Dendritic cell treated with granulocyte-macrophage colony-stimulating factor and Interleukin-4, amounts not matched to agents 40 ng/mL and 50 ng/mL, for 4 days (primary cell): ENCODE results near the gene C1QTNF1.
"Not testable (repeated sequence)": the region's sequence is repeated elsewhere in the genome, so short reads cannot be mapped to it uniquely, and the experiment has no call there.

ENCODE experiments used
- H3K27ac Mint-ChIP-seq: one replicate; pipeline ENCODE4 v1.8.0; 2022; ENCODE audit warnings: mild to moderate bottlenecking, mixed read lengths
- H3K27me3 Mint-ChIP-seq: one replicate; pipeline ENCODE4 v1.8.0; 2022; ENCODE audit warnings: mild to moderate bottlenecking, mixed read lengths
- H3K36me3 Mint-ChIP-seq: one replicate; pipeline ENCODE4 v1.8.0; 2022; ENCODE audit warnings: low read depth, mixed read lengths
- H3K4me1 Mint-ChIP-seq: one replicate; pipeline ENCODE4 v1.8.0; 2022; ENCODE audit warnings: low read depth, mixed read lengths
- H3K4me3 Mint-ChIP-seq: one replicate; pipeline ENCODE4 v1.8.0; 2022; ENCODE audit warnings: mild to moderate bottlenecking, moderate library complexity, mixed read lengths
- H3K9me3 Mint-ChIP-seq: one replicate; pipeline ENCODE4 v1.8.0; 2022; ENCODE audit warnings: mixed read lengths
- intact Hi-C: fragments of 100-400 bp; cut with micrococcal nuclease; formaldehyde crosslinking; loops from one replicate; pipeline ENCODE4 v1.15.0; 2022

The C1QTNF1 gene

DNA sequence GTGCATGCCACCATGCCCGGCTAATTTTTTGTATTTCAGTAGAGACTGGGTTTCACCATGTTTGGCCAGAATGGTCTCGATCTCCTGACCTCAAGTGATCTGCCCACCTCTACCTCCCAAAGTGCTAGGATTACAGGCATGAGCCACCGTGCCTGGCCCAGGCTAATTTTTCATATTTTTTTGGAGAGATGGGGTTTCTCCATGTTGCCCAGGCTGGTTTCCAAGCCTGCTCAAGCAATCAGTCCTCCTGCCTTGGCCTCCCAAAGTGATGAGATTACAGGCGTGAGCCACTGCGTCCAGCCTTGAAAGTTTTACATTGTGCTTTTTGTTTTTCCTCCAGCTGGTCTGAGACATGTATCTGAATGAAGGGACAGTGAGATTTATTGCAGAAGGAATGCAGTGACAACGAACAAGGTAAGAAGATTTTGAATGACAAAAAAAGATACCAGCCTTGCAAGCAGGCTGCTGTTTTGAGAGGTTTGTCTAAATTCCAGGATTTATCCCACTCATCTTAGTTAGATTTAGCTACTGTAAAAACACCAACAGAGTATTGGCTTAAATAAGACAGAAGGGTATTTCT lies 47.3 kb downstream of the C1QTNF1 start:
- Mint-ChIP-seq H3K27me3 (peaks cover 2% of the 10 kb centered on the region), H3K9me3 (no peaks in the 10 kb centered on the region), H3K36me3 (peaks cover 12% of the 10 kb centered on the region), H3K27ac (no peak overlapping the region), H3K4me3 (no peak overlapping the region), H3K4me1 (peaks cover 23% of the 10 kb centered on the region)
- intact Hi-C loops: no loop called here

DNA sequence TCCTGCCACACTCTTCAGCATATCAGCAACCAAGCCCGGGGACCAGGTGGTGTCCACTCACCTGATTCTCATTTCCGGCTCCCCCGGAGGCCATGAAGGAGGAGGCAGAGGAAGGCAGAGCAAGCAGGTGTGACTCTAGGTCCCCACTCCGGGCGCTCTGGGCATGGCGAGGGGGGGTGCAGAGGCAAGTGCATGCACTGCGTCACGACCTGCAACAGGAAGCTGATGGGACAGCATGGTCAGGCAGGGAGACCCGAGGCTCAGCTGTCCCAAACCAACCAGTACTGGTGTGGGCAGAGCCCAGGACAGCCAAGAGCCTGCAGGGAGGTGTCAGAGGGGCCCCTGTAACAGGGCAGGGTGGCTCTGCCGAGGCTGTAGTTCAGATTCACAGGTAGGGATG lies 48.6 kb downstream of the C1QTNF1 start:
- Mint-ChIP-seq H3K27ac (no peak overlapping the region), H3K9me3 (no peaks in the 10 kb centered on the region), H3K4me3 (no peak overlapping the region), H3K36me3 (peaks cover 15% of the 10 kb centered on the region), H3K4me1 (peaks cover 29% of the 10 kb centered on the region), H3K27me3 (peaks cover 2% of the 10 kb centered on the region)
- intact Hi-C loops: no loop called here

DNA sequence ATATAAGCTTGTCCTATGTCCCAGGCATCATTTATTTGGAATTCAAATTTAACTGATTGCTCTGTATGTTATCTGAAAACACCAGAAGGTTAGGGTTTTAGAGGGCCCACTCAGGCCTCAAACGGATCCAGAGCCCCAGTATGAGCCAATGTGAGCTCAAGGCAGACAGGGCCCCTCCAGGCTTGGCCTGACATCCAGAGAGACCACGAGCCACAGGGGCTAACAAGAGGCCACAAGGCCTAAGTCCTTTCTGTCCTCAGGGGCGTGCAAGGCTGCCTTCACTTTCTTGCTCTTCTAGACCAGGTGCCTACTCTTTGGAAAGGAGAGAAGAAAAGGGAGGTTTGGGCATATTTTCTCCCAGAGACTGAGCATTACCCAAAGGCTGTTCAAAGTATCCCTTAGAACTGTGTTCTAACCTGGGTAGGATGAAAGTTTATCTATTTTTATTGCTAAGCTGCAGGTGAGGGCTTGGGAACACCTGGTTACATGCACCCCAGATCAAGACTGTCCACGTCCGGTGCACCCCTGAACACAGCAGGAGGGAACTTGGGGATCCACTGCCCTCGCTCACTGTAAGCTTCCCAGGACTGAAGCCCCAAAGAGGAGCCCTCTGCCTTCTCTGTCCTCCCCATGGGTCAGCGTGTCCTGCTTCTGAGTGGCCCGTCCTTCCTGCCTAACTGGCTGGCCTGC lies 49.2 kb downstream of the C1QTNF1 start:
- H3K4me3 Mint-ChIP-seq: no peak overlapping the region
- peaks cover 2% of the 10 kb centered on the region for H3K27me3 Mint-ChIP-seq
- H3K4me1 Mint-ChIP-seq: peaks cover 29% of the 10 kb centered on the region
- intact Hi-C loops: no loop called here
- peaks cover 21% of the 10 kb centered on the region for H3K36me3 Mint-ChIP-seq
- peak overlapping the region; percentile 92 for H3K27ac Mint-ChIP-seq
- H3K9me3 Mint-ChIP-seq: no peaks in the 10 kb centered on the region

DNA sequence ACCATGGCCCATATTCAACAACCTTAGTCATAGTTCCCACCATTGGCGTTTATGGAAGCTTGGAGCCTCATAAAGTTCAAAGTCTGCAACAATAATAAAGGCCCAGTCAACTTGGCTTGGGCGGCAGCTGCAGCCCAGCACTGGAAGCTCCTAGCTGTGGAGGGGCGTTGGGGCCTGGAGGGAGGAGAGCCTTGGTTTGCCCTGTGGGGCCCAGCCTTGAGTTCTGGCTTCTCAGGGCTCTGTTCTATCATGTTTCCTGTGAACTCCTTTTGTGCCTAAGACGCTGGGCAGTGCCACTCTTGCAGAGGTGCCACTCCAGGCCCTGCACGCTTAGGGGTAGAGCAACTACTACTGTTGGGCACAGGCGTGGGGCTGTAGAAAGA lies 49.7 kb downstream of the C1QTNF1 start:
- no peaks in the 10 kb centered on the region for H3K9me3 Mint-ChIP-seq

DNA sequence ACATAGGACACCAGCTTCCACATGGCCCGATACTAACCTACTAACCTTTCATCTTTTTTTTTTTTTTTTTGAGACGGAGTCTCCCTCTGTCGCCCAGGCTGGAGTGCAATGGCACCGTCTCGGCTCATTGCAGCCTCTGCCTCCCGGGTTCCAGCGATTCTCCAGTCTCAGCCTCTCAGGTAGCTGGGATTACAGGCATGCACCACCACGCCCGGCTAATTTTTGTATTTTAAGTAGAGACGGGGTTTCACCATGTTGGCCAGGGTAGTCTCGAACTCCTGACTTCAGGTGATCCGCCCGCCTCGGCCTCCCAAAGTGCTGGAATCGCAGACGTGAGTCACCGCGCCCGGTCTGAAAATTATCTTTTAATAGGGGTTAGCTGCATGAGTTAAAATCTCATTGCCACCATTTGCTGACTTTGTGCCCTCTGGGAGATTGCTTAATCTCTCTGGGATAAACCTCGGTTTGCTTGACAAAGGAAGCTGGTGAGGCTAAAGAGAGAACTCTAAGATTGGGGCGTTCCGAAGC lies 50.2 kb downstream of the C1QTNF1 start:
- intact Hi-C loops, H3K27me3 Mint-ChIP-seq, H3K9me3 Mint-ChIP-seq: not testable (repeated sequence)
- H3K4me1 Mint-ChIP-seq: peaks cover 29% of the 10 kb centered on the region
- peak overlapping the region; percentile 92 for H3K27ac Mint-ChIP-seq
- H3K36me3 Mint-ChIP-seq: peaks cover 31% of the 10 kb centered on the region
- peak overlapping the region; percentile 13 for H3K4me3 Mint-ChIP-seq

More for the DNA sequence above, 49.7 kb downstream of the C1QTNF1 start:
- no peak overlapping the region for H3K4me3 Mint-ChIP-seq
- peaks cover 26% of the 10 kb centered on the region for H3K36me3 Mint-ChIP-seq
- peaks cover 2% of the 10 kb centered on the region for H3K27me3 Mint-ChIP-seq
- peak overlapping the region; percentile 92 for H3K27ac Mint-ChIP-seq
- H3K4me1 Mint-ChIP-seq: peaks cover 29% of the 10 kb centered on the region
- intact Hi-C loops: no loop called here

DNA sequence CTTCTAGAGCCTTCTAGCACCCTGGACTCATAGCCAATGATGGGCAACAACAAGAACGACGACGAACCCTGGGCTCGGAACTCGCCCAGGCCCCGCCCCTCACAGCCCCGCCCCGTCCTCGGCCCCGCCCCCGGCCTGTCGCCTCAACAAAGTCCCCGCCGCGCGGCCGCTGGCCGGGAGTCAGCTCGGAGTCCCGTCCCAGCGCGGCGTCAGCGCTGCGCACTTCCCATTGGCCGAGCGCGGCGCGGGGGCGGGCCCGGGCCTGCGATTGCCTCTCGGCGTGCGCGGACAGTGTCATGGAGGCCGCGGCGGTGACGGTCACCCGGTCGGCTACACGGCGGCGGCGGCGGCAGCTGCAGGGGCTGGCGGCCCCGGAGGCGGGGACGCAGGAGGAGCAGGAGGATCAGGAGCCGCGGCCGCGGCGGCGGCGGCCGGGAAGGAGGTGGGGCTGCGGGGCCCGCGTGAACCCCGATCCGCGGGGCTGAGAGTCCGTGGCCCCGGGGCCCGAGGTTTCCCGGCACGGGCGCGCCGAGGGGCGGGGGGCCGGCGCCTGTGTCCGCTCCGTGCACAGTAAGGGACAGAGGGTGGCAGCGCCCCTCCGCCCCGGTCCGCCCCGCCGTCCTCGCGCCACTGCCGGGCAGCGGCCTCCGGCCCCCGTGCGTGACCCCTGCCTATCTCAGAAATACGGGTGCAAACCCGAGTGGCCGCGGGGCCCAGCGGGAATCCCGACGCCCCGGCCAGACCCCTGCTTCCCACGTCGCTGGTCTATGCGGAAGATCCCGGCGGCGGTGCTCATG lies 50.9 kb downstream of the C1QTNF1 start, which contains the start of gene ENGASE:
Gene ENGASE, plus strand, starts transcription at position 176 of the 797 bp plus-strand sequence. Its CDS starts 121 bp downstream, at position 297.
- Mint-ChIP-seq H3K4me3 (peak within 1 kb of the TSS; percentile 95), H3K27me3 (peaks cover 2% of the 10 kb centered on the region), H3K36me3 (peaks cover 38% of the 10 kb centered on the region), H3K27ac (peak within 1 kb of the TSS; percentile 92), H3K4me1 (peaks cover 29% of the 10 kb centered on the region), H3K9me3 (no peaks in the 10 kb centered on the region)
- intact Hi-C loops: no loop called here

DNA sequence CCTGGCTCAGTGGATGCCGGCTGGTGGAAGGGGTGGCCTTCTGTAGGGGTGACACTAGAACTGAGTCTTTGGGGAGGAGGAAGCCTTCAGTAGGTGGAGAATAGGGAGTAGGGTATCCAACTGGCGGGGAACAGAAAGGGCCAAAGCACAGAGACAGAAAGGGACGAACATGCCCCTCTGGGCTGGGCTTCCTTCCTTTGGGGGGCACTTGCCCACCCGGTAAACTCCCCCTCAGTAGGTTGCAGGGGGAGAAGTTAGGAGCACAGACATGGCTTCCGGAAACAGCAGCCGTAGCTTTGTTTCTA lies 51.4 kb downstream of the C1QTNF1 start:
- H3K4me3 Mint-ChIP-seq: peak overlapping the region; percentile 95
- H3K27me3 Mint-ChIP-seq: peaks cover 1% of the 10 kb centered on the region
- H3K36me3 Mint-ChIP-seq: peaks cover 43% of the 10 kb centered on the region
- H3K9me3 Mint-ChIP-seq: no peaks in the 10 kb centered on the region
- peaks cover 29% of the 10 kb centered on the region for H3K4me1 Mint-ChIP-seq
- peak overlapping the region; percentile 92 for H3K27ac Mint-ChIP-seq
- intact Hi-C loops: no loop called here

DNA sequence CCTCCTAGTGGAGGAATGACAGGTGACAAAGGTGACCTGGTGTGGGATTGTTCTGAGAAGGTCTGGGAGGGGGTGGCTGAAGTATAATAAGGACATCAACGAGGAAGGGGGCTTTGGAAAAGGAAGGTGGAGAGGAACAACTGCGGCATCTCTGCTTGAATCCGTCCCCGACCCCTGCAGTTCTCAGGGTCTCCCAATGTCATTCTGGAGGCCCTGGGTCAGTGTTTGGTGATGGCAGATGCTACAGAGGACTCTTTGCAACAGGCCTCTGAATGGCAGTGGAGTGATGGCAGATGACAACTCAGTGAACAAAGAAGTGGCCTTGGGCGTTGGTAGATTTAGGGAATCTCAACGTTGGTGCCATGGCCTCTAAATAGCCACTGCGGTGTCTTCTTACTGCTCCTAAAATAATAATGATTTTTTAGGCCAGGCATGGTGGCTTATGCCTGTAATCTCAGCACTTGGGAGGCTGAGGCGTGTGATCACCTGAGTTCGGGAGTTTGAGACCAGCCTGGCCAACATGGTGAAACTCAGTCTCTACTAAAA lies 52.0 kb downstream of the C1QTNF1 start:
- Mint-ChIP-seq H3K4me1 (peaks cover 29% of the 10 kb centered on the region), H3K4me3 (peak overlapping the region; percentile 95), H3K27me3 (no peaks in the 10 kb centered on the region), H3K9me3 (no peaks in the 10 kb centered on the region), H3K36me3 (peaks cover 49% of the 10 kb centered on the region), H3K27ac (peak overlapping the region; percentile 92)
- intact Hi-C loops: no loop called here

DNA sequence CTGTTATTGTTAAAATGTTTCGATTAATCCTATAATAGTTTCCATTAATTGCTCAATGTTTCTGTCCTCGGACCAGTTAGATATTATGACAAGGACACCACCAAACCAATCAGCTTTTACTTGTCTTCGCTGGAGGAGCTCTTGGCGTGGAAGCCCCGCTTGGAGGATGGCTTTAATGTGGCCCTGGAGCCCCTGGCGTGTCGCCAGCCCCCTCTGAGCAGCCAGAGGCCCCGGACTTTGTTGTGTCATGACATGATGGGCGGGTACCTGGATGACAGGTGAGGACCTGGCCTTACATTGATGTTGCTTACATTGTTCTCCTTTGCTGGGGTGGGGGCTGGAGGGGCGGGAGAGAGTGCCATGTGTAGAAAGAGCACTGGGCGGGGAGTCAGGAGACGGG lies 53.6 kb downstream of the C1QTNF1 start:
- no peak overlapping the region for H3K4me3 Mint-ChIP-seq

DNA sequence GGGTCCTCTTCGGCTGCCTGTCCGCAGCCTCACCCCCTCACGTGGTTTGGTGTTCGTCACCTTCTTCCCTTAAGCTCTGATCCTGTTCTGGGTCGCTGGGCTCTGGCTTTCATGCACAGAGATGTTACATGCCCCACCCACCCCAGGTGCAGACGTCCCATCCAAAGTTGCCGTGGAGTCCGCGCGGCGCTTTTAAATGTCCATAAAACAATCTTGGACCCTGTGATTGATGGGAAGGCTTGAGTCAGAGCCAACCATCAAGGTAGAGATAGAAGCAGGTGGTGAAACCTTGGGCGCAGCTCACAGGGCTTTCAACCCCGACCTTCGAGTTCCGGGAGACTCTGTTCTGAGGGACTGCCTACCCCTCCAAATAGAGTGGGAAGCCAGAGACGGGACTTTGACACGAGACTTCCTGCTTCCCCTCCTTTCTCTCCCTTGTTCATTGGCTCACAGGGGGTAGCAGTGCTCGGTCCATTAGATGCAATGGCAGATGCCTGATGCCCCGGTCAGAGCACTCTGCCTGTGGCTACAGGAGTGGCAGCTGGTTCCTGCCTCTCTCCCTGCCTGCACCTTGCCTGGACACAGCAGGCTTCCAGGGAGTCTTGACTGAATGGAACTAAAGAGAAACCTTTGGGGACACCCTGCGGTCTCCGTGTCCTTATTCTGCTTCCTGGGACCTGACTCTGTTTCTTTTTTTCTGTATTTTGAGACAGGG lies 54.7 kb downstream of the C1QTNF1 start:
- intact Hi-C loops: no loop called here
- Mint-ChIP-seq H3K4me3 (no peak overlapping the region), H3K9me3 (no peaks in the 10 kb centered on the region), H3K36me3 (peaks cover 76% of the 10 kb centered on the region), H3K4me1 (peaks cover 25% of the 10 kb centered on the region), H3K27me3 (no peaks in the 10 kb centered on the region), H3K27ac (no peak overlapping the region)

More for the DNA sequence above, 53.6 kb downstream of the C1QTNF1 start:
- H3K27me3 Mint-ChIP-seq: no peaks in the 10 kb centered on the region
- no peak overlapping the region for H3K27ac Mint-ChIP-seq
- intact Hi-C loops: no loop called here
- no peaks in the 10 kb centered on the region for H3K9me3 Mint-ChIP-seq
- H3K4me1 Mint-ChIP-seq: peaks cover 29% of the 10 kb centered on the region
- peaks cover 65% of the 10 kb centered on the region for H3K36me3 Mint-ChIP-seq

DNA sequence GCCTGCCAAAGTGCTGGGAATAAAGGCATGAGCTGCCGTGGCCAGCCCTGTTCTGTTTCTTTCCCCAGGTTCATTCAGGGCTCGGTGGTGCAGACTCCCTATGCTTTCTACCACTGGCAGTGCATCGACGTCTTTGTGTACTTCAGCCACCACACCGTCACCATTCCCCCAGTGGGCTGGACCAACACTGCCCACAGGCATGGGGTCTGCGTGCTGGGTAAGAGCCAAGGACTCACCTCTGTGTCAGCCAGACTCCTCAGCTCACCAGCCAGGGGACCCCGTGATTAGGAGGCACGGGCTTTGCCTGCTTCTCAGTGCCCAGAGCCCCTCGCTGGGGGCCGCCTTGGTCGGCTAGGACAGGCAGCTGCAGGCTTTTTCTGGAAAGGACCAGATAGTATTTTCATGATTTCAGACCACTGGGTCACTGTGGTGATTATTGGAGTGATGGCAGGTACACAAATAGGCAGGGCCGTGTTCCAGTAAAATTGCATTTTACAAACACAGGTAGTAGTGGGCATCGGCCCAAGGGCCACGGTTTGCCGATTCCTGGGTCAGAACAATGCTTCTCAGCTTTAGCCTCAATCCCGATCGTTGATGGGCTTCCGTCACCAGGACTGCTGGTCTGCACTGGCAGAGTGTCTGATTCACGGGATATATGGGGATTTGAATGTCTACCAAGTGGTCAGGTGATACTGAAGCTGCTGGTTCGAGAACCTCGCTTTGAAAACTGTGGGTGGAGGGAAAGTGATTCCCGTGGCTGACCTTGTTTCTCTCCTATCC lies 55.6 kb downstream of the C1QTNF1 start:
- intact Hi-C loops: loop anchor here (5.0 kb wide), 1 partner anchor 32 kb away; no protein-coding TSS in a partner anchor
- H3K27me3 Mint-ChIP-seq: no peaks in the 10 kb centered on the region
- H3K27ac Mint-ChIP-seq: no peak overlapping the region
- H3K9me3 Mint-ChIP-seq: no peaks in the 10 kb centered on the region
- H3K36me3 Mint-ChIP-seq: peaks cover 85% of the 10 kb centered on the region
- no peak overlapping the region for H3K4me3 Mint-ChIP-seq
- peaks cover 19% of the 10 kb centered on the region for H3K4me1 Mint-ChIP-seq

DNA sequence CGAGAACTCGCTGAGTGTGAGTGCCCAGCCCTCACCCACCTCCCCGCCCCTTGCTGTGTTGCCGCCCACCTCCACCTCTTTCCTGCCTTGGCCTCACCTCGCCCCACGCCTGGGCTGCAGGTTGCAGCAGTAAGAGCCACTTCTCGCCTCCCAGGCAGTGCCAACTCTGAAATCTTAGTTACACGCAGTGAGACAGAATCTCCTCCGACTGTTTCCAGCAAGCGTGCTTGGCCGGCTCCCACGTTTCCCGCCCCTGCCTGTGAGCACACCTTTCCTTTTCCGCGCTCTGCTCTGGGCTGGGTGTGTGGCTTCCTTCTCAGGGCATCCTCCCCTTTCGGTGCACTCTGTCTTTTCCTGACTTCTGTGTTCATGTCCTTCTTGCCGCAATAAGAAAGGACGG lies 56.4 kb downstream of the C1QTNF1 start:
- intact Hi-C loops: loop anchor here (5.0 kb wide), 1 partner anchor 33 kb away; no protein-coding TSS in a partner anchor
- no peaks in the 10 kb centered on the region for H3K27me3 Mint-ChIP-seq
- peaks cover 15% of the 10 kb centered on the region for H3K4me1 Mint-ChIP-seq
- H3K4me3 Mint-ChIP-seq: no peak overlapping the region
- no peaks in the 10 kb centered on the region for H3K9me3 Mint-ChIP-seq
- peaks cover 87% of the 10 kb centered on the region for H3K36me3 Mint-ChIP-seq
- no peak overlapping the region for H3K27ac Mint-ChIP-seq
